HEK293 (cell line): Measurements from ENCODE around the gene PRTN3.

Experiments used
- ZBTB17 ChIP-seq: fragments of 450-650 bp; formaldehyde crosslinking; IDR thresholded peaks from 2 replicates; pipeline ENCODE4 v1.5.1; 2016; ENCODE audit warnings: missing biosample characterization, missing genetic modification characterization
- ZNF114 ChIP-seq: fragments of 450-650 bp; formaldehyde crosslinking; IDR thresholded peaks from 2 replicates; pipeline ENCODE4 v1.5.0; 2017; ENCODE audit warnings: missing biosample characterization, missing genetic modification characterization

DNA sequence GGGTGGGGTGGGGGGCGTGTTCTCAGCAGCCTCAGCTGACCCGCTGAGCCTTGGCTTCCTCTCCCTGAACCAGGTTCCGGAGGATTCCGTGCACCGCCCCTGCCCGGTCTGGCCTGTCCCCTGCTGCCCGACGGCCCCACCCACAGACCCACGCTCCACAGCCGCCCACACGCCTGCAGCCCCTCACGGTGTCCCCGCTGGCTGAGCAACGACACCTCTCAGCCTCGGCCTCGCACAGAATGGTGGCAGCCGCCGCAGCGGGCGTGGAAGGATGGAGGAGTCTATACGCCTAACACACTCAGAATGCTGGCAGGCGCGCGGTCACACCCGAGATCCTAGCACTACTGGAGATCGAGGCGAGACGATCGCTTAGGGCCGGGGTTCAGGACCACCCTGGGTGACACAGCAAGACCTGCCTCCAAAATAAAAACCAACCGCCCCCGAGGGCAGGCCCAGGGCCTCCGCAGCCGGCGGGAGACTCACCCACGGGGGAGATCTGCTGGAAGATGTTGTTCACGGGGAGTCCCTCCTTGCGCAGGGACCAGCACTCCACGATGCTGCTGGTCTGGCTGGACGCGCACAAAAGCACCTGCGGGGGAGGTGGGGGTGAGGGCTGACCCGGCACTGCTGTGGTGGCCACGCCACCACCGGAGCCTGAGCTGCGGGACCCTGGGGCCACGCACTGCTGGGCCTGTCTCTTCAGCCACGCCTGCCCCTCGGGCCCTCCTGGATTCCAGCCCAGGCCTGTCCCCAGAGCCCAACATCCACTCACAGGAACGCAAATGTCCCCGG lies 43.8 kb downstream of the PRTN3 start:
- TF ChIP-seq ZNF114 (tag by site-specific recombination): no peak
- TF ChIP-seq ZBTB17: no peak
